Activated naive CD8-positive, alpha-beta T cell treated with anti-CD3 and anti-CD28 coated beads, Interleukin-2, amount 10 ng/mL, durations not matched to agents 7 days and 5 days (primary cell): ENCODE measurements around the gene FAM168B. TPM values are rescaled to one million over a fixed set of nuclear protein-coding genes. Genes with fewer than 3 reads are reported as not detected.

ENCODE experiments used
- ATAC-seq: fragments of 150-1000 bp; cut with Tn5 transposase; one replicate; pipeline ENCODE4 v1.10.0; 2021; ENCODE audit warnings: low read depth, moderate library complexity
- POLR2A ChIA-PET: fragments of 350-600 bp; sonication (Branson Sonifier 250); formaldehyde crosslinking; loops from one replicate; lab custom pipeline; 2021; ENCODE audit warnings: antibody characterized with exemption; lab: Charles Lee
- DNase-seq: peaks from one replicate; pipeline ENCODE4 v3.0.0; 2021
- H3K27ac Mint-ChIP-seq: one replicate; pipeline ENCODE4 v1.8.0; 2022; ENCODE audit warnings: mild to moderate bottlenecking, mixed read lengths
- H3K27me3 Mint-ChIP-seq: one replicate; pipeline ENCODE4 v1.8.0; 2022; ENCODE audit warnings: mild to moderate bottlenecking, moderate library complexity, mixed read lengths
- H3K36me3 Mint-ChIP-seq: one replicate; pipeline ENCODE4 v1.8.0; 2021; ENCODE audit warnings: mild to moderate bottlenecking, mixed read lengths
- H3K4me1 Mint-ChIP-seq: one replicate; pipeline ENCODE4 v1.8.0; 2021; ENCODE audit warnings: mixed read lengths
- H3K4me3 Mint-ChIP-seq: one replicate; pipeline ENCODE4 v1.8.0; 2022; ENCODE audit warnings: mild to moderate bottlenecking, moderate library complexity, mixed read lengths
- H3K9me3 Mint-ChIP-seq: one replicate; pipeline ENCODE4 v1.8.0; 2021; ENCODE audit warnings: mixed read lengths
- total RNA-seq, 2 experiments: library from RNA; stranded (reverse); gene quantifications; one replicate each; pipeline ENCODE4 v1.2.3, GENCODE V29; 2021

The FAM168B gene
- total RNA-seq, 2 experiments from 2014 or later, result 63.0 to 67.9 TPM

GRCh38 chr2:131046028-131046917 lies 47.0 kb downstream of the FAM168B start:
- no peak overlapping the region for H3K4me3 Mint-ChIP-seq
- H3K9me3 Mint-ChIP-seq, result no peaks in the 10 kb centered on the region
- DNase-seq (no peak), ATAC-seq (no peak)
- no peak overlapping the region for H3K27ac Mint-ChIP-seq
- no peaks in the 10 kb centered on the region for H3K27me3 Mint-ChIP-seq
- peaks cover 12% of the 10 kb centered on the region for H3K36me3 Mint-ChIP-seq
- POLR2A ChIA-PET, result interaction anchor here (0.7 kb wide), 1 partner anchor 65 kb away, joined by 3 read pairs; no protein-coding TSS in a partner anchor
- H3K4me1 Mint-ChIP-seq, result peaks cover 12% of the 10 kb centered on the region

GRCh38 chr2:131045286-131046027 lies 47.8 kb downstream of the FAM168B start:
- H3K9me3 Mint-ChIP-seq, result no peaks in the 10 kb centered on the region
- no peaks in the 10 kb centered on the region for H3K27me3 Mint-ChIP-seq
- H3K4me1 Mint-ChIP-seq, result peaks cover 17% of the 10 kb centered on the region
- H3K36me3 Mint-ChIP-seq, result peaks cover 12% of the 10 kb centered on the region
- ATAC-seq, result no peak
- no peak overlapping the region for H3K27ac Mint-ChIP-seq
- no peak overlapping the region for H3K4me3 Mint-ChIP-seq
- POLR2A ChIA-PET, result interaction anchor here (0.7 kb wide), 1 partner anchor 66 kb away, joined by 3 read pairs; no protein-coding TSS in a partner anchor
- no peak for DNase-seq

DNA sequence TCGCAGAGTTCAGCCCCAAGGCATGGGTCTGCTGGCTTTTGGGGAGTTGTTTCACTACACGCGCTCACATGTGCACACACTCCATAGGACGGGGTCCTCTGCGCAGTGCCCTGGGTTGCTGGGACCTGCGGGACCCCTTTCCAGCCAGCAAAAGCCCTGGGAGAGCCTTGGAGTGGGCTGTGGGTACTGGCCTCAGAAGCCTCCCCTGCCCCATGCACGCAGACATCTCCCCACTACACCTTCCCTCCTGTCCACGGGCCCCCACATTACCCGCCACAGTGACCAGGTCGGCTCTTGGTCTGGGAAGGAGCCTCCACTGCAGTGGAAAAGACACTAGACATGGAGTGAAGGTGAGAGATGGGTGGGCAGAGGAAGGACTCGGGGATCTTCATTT lies 48.5 kb downstream of the FAM168B start:
- DNase-seq, result no peak
- no peak for ATAC-seq
- peaks cover 17% of the 10 kb centered on the region for H3K4me1 Mint-ChIP-seq
- H3K27ac Mint-ChIP-seq, result no peak overlapping the region
- H3K27me3 Mint-ChIP-seq, result no peaks in the 10 kb centered on the region
- H3K4me3 Mint-ChIP-seq, result no peak overlapping the region
- H3K36me3 Mint-ChIP-seq, result peaks cover 10% of the 10 kb centered on the region
- no peaks in the 10 kb centered on the region for H3K9me3 Mint-ChIP-seq
- POLR2A ChIA-PET, result no interaction called here

DNA sequence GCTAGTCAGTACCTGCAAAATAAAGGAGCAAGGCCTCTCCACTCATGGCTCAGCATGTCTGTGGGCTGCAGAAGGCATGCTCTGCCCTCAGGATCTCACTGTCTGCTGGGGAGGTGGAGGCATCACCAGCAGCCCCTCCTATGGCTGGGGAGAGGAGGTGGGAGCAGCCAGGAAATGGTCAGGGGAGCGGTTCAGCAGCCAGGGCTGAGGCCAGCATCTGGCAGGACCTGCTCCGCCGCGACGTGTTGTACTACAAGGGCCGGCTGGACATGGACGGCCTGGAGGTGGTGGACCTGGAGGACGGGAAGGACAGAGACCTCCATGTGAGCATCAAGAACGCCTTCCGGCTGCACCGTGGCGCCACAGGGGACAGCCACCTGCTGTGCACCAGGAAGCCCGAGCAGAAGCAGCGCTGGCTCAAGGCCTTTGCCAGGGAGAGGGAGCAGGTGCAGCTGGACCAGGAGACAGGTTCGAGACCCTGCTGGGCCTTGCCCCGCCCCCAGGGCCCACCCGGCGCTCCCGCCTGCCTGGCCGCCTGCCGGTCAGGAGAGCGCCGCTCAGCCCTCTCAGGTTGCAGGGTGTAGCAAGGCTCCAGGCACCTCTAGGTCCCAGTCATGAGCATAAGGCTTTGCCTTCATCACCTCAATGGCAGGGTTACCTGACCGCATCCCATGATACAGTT lies 49.0 kb downstream of the FAM168B start:
- peaks cover 19% of the 10 kb centered on the region for H3K4me1 Mint-ChIP-seq
- H3K36me3 Mint-ChIP-seq, result peaks cover 9% of the 10 kb centered on the region
- H3K4me3 Mint-ChIP-seq, result no peak overlapping the region
- ATAC-seq, result no peak
- POLR2A ChIA-PET, result interaction anchor here (4.2 kb wide), 1 partner anchor 49 kb away, joined by 26 read pairs; the partner anchor contains the start of gene FAM168B
- H3K27ac Mint-ChIP-seq, result peak overlapping the region; percentile 75
- H3K9me3 Mint-ChIP-seq, result no peaks in the 10 kb centered on the region
- DNase-seq, result no peak
- no peaks in the 10 kb centered on the region for H3K27me3 Mint-ChIP-seq

GRCh38 chr2:131043199-131044074 lies 49.8 kb downstream of the FAM168B start:
- DNase-seq (no peak), ATAC-seq (no peak)
- Mint-ChIP-seq H3K4me3 (peak overlapping the region; percentile 40), H3K9me3 (no peaks in the 10 kb centered on the region), H3K4me1 (peaks cover 19% of the 10 kb centered on the region), H3K27me3 (no peaks in the 10 kb centered on the region), H3K36me3 (peaks cover 6% of the 10 kb centered on the region), H3K27ac (peak overlapping the region; percentile 75)
- POLR2A ChIA-PET, result interaction anchor here (4.2 kb wide), 1 partner anchor 49 kb away, joined by 26 read pairs; the partner anchor contains the start of gene FAM168B

GRCh38 chr2:131042148-131042775 lies 51.0 kb downstream of the FAM168B start:
- DNase-seq (no peak), ATAC-seq (no peak)
- peaks cover 6% of the 10 kb centered on the region for H3K36me3 Mint-ChIP-seq
- peak overlapping the region; percentile 91 for H3K27ac Mint-ChIP-seq
- no peaks in the 10 kb centered on the region for H3K9me3 Mint-ChIP-seq
- peaks cover 17% of the 10 kb centered on the region for H3K4me1 Mint-ChIP-seq
- POLR2A ChIA-PET, result interaction anchor here (1.1 to 4.2 kb wide), 5 partner anchors 9 to 62 kb away, joined by 3 to 28 read pairs (median 6); partner anchors contain the start of genes FAM168B and PLEKHB2
- peak overlapping the region; percentile 54 for H3K4me3 Mint-ChIP-seq
- H3K27me3 Mint-ChIP-seq, result no peaks in the 10 kb centered on the region

- Mint-ChIP-seq H3K27me3 (peaks cover 3% of the 10 kb centered on the region), H3K36me3 (peaks cover 5% of the 10 kb centered on the region), H3K4me3 (peak overlapping the region; percentile 83), H3K4me1 (peaks cover 17% of the 10 kb centered on the region), H3K9me3 (no peaks in the 10 kb centered on the region), H3K27ac (peak overlapping the region; percentile 91)
- POLR2A ChIA-PET, result interaction anchor here (0.5 to 4.2 kb wide), 10 partner anchors 9 to 699 kb away, joined by 3 to 28 read pairs (median 3); partner anchors contain the start of genes FAM168B and PLEKHB2
- peak; percentile 53 for ATAC-seq
- DNase-seq, result peak; percentile 57
Observed at GRCh38 chr2:131041402-131042147, 51.7 kb downstream of the FAM168B start.

DNA sequence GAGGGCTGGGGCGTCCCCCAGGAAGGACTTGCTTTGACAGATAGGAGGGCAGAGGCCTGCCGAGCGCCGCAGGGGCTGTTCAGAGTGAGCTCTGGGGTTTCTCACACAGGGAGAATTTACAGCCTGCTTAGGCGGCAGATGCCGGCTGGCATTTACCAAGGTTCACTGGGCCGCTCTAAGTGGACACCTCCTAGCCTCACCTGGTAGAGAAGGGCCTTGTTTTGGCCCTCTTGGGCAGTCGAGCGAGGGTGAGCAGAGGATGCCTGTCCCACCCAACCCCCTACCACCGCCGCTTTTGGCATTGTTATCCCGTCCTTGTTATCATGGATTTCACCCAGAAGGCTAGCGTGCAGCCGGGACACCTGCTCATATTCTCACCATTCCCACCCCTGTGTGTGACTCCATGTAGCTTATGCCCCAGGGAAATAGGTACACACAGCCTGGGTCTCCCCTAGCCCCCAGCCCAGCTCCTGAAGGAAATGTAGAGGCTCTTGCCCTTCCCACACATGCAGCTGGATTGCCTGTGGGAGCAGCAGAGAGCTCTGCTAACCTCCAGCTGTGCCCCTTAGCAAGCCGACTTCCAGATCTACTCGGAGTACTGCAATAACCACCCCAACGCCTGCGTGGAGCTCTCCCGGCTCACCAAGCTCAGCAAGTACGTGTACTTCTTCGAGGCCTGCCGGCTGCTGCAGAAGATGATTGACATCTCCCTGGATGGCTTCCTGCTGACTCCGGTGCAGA lies 52.4 kb downstream of the FAM168B start:
- H3K36me3 Mint-ChIP-seq, result peaks cover 3% of the 10 kb centered on the region
- ATAC-seq (peak; percentile 44), DNase-seq (no peak)
- POLR2A ChIA-PET, result interaction anchor here (0.5 to 4.2 kb wide), 8 partner anchors 8 to 699 kb away, joined by 3 to 28 read pairs (median 4); partner anchors contain the start of genes FAM168B and PLEKHB2
- peaks cover 8% of the 10 kb centered on the region for H3K27me3 Mint-ChIP-seq
- H3K4me1 Mint-ChIP-seq, result peaks cover 17% of the 10 kb centered on the region
- peak overlapping the region; percentile 83 for H3K4me3 Mint-ChIP-seq
- peak overlapping the region; percentile 91 for H3K27ac Mint-ChIP-seq
- H3K9me3 Mint-ChIP-seq, result no peaks in the 10 kb centered on the region

DNA sequence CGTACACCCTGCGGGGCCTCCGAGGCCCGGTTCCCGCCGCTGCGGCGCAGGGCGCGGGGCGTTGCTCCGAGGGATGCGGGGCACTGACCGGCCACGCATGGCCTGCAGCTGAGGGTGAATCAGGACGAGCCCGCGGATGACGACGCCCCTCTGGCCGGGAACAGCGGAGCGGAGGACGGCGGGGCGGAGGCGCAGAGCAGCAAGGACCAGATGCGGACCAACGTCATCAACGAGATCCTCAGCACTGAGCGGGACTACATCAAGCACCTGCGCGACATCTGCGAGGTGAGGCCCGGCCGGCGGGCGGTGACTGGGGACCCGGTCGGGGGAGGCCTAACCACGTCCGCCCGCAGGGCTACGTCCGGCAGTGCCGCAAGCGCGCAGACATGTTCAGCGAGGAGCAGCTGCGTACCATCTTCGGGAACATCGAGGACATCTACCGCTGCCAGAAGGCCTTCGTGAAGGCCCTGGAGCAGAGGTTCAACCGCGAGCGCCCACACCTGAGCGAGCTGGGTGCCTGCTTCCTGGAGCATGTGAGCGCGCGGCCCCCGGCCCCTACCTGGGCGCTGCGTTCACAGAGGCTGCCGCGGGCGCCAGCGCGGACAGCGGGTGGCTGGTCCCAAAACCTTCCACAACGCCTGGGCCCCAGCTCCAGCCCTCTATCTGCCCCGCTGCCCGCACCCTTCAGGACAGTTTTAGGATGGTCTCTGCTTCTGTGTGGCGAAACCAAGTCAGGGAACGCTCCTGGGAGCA lies 53.2 kb downstream of the FAM168B start:
- POLR2A ChIA-PET, result interaction anchor here (1.5 to 4.2 kb wide), 3 partner anchors 30 to 243 kb away, joined by 3 to 28 read pairs (median 26); partner anchors contain the start of gene FAM168B
- peak; percentile 70 for DNase-seq
- Mint-ChIP-seq H3K4me1 (peaks cover 17% of the 10 kb centered on the region), H3K27me3 (peaks cover 8% of the 10 kb centered on the region), H3K27ac (peak overlapping the region; percentile 91), H3K36me3 (peaks cover 3% of the 10 kb centered on the region), H3K4me3 (peak overlapping the region; percentile 83), H3K9me3 (no peaks in the 10 kb centered on the region)
- peak; percentile 55 for ATAC-seq

DNA sequence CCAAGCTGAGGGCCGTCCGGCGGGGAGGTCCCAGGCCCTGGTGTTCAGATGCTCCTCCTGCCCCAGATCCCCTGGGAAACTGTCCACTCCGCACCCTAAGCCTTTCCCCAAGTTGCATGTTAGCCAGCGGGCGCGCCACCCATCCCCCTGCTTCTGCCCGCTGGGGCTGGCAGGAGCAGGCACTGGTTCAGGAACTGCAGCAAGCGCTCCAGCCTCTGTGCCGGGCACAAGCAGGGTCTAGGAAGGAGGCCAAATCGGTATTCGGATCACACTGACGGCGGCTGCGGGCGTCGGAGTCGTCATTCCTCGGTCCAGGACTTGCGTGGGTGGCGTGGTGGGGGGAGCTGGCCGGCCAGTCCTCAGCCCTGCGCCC lies 53.7 kb downstream of the FAM168B start:
- peak overlapping the region; percentile 83 for H3K4me3 Mint-ChIP-seq
- peaks cover 8% of the 10 kb centered on the region for H3K27me3 Mint-ChIP-seq
- no peak overlapping the region for H3K27ac Mint-ChIP-seq
- DNase-seq, result no peak
- H3K36me3 Mint-ChIP-seq, result peaks cover 3% of the 10 kb centered on the region
- POLR2A ChIA-PET, result interaction anchor here (3.2 kb wide), 1 partner anchor 29 kb away, joined by 28 read pairs; no protein-coding TSS in a partner anchor
- H3K9me3 Mint-ChIP-seq, result no peaks in the 10 kb centered on the region
- H3K4me1 Mint-ChIP-seq, result peaks cover 17% of the 10 kb centered on the region
- no peak for ATAC-seq
